Measurements from ENCODE around the gene HAPLN1. TPM values are rescaled to one million over a fixed set of nuclear protein-coding genes. Genes with fewer than 3 reads are reported as not detected.

Gene HAPLN1
- total and polyA plus RNA-seq, 7 experiments from 2014 or later = not detected

DNA sequence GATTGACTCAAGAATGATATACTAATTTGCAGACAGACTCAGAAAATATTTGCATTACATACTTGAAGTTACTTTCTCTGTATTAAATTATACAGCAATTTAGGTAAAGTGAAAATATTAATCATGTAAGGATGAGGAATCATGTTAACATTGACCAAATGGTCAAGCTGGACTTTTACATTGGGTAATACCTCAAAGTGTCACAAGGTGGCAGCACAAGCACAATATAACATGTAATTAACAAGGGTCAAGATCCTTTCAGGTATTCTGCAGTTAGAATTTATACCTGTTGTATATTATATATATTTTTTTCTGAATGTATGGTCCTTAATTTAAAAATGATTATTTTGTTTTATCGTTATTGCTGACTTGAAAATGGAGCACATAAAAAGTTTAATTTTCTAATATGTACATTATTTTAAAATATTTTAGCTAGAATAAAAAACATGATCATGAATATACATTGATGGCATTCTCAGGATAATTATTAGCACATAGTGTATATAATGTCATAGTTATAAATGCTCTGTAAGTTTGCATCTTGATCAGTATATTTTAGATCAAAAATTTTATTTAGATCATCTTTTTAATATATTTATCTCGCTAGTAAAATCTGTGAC lies 8.6 kb downstream of the HAPLN1 start:
- Histone ChIP-seq H3K4me3 (ENCODE audit: low read length) (no peak overlapping the region), H3K27me3 (ENCODE audit: control insufficient read depth in 2 of 2, insufficient read depth in 2 of 2, low read length in 2 of 2) (no peaks in the 10 kb centered on the region), H3K9me3 (ENCODE audit: control insufficient read depth in 2 of 3, low read length in 3 of 3) (no peaks in the 10 kb centered on the region), H3K27ac (ENCODE audit: low read depth, low read length) (no peak overlapping the region), H3K36me3 (ENCODE audit: control insufficient read depth in 2 of 3, insufficient read depth in 3 of 3, low read length in 3 of 3) (no peaks in the 10 kb centered on the region), H3K4me1 (ENCODE audit: control insufficient read depth in 2 of 2, insufficient read depth in 2 of 2, low read length in 2 of 2) (no peaks in the 10 kb centered on the region)
- intact Hi-C loops (cut with micrococcal nuclease) = loop anchor here in 1 of 2 donors (10.0 kb wide), 2 partner anchors 543 to 1073 kb away; no protein-coding TSS in a partner anchor
- no peak overlapping the region for H3K4me3 Mint-ChIP-seq
- ChIA-PET POLR2A (no interaction called here), CTCF (interaction anchor here (0.6 to 0.8 kb wide), 2 partner anchors 10 to 197 kb away, joined by 3 to 4 read pairs; no protein-coding TSS in a partner anchor)
- no peak overlapping the region for H3K27ac Mint-ChIP-seq
- DNase-seq = peak in 2 of 9 donors; percentile 14 to 21
- H3K27me3 Mint-ChIP-seq = peaks cover 0 to 39% (median 28%) of the 10 kb centered on the region in 5 donors
- H3K4me1 Mint-ChIP-seq = no peaks in the 10 kb centered on the region
- H3K9me3 Mint-ChIP-seq = peaks cover 0 to 4% (median 0%) of the 10 kb centered on the region in 11 donors
- no peaks in the 10 kb centered on the region for H3K36me3 Mint-ChIP-seq
- ATAC-seq = no peak

DNA sequence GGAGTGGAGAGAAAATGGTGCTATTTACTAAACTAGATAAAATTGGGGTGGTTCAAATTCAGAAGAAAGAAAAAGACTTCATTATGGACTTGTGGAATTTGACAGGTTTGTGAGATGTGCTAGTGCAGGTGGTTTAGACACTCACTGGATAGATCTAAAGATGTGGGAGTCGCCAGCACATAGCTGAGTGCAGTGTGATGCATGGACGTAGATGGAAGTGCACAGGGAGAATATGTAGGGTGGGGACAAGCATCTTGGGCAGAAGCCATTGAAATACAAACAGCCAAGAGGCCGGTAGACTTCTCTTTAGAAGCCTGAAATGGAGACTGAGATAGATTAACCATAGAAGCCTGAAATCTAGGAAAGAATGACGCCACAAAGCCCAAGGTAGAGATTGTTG lies 10.7 kb downstream of the HAPLN1 start:
- intact Hi-C loops (cut with micrococcal nuclease) = loop anchor here in 1 of 2 donors (10.0 kb wide), 2 partner anchors 545 to 1075 kb away; no protein-coding TSS in a partner anchor
- CTCF ChIA-PET = no interaction called here
- no peaks in the 10 kb centered on the region for H3K4me1 ChIP-seq (ENCODE audit: control insufficient read depth in 2 of 2, insufficient read depth in 2 of 2, low read length in 2 of 2)
- H3K27me3 Mint-ChIP-seq = peaks cover 0 to 38% (median 20%) of the 10 kb centered on the region in 5 donors
- no peak for DNase-seq
- H3K27ac ChIP-seq (ENCODE audit: low read depth, low read length) = no peak overlapping the region
- H3K36me3 Mint-ChIP-seq = no peaks in the 10 kb centered on the region
- peaks cover 0 to 4% (median 0%) of the 10 kb centered on the region in 11 donors for H3K9me3 Mint-ChIP-seq
- no peak overlapping the region for H3K4me3 Mint-ChIP-seq
- no peak overlapping the region for H3K27ac Mint-ChIP-seq
- H3K4me3 ChIP-seq (ENCODE audit: low read length) = no peak overlapping the region
- POLR2A ChIA-PET = no interaction called here
- H3K4me1 Mint-ChIP-seq = no peaks in the 10 kb centered on the region
- H3K36me3 ChIP-seq (ENCODE audit: control insufficient read depth in 2 of 3, insufficient read depth in 3 of 3, low read length in 3 of 3) = no peaks in the 10 kb centered on the region
- no peaks in the 10 kb centered on the region for H3K27me3 ChIP-seq (ENCODE audit: control insufficient read depth in 2 of 2, insufficient read depth in 2 of 2, low read length in 2 of 2)
- no peak for ATAC-seq
- no peaks in the 10 kb centered on the region for H3K9me3 ChIP-seq (ENCODE audit: control insufficient read depth in 2 of 3, low read length in 3 of 3)

DNA sequence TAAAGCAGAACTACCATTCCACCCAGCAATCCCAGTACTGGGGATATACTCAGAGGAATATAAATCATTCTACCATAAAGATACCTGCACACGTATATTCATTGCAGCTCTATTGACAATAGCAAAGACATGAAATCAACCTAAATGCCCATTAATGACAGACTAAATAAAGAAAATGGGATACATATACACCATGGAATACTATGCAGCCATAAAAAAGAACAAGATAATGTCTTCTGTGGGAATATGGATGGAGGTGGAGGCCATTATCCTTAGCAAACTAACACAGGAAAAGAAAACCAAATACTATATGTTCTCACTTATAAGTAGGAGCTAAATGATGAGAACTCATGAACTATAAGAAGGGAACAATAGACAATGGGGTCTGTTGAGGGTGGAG lies 12.5 kb downstream of the HAPLN1 start:
- Histone ChIP-seq H3K27me3 (ENCODE audit: control insufficient read depth in 2 of 2, insufficient read depth in 2 of 2, low read length in 2 of 2) (no peaks in the 10 kb centered on the region), H3K9me3 (ENCODE audit: control insufficient read depth in 2 of 3, low read length in 3 of 3) (no peaks in the 10 kb centered on the region), H3K4me1 (ENCODE audit: control insufficient read depth in 2 of 2, insufficient read depth in 2 of 2, low read length in 2 of 2) (no peaks in the 10 kb centered on the region), H3K36me3 (ENCODE audit: control insufficient read depth in 2 of 3, insufficient read depth in 3 of 3, low read length in 3 of 3) (no peaks in the 10 kb centered on the region), H3K4me3 (ENCODE audit: low read length) (no peak overlapping the region), H3K27ac (ENCODE audit: low read depth, low read length) (no peak overlapping the region)
- peaks cover 0 to 7% (median 3%) of the 10 kb centered on the region in 11 donors for H3K9me3 Mint-ChIP-seq
- CTCF ChIA-PET = no interaction called here
- ATAC-seq = no peak
- H3K36me3 Mint-ChIP-seq = no peaks in the 10 kb centered on the region
- H3K27ac Mint-ChIP-seq = no peak overlapping the region
- H3K4me3 Mint-ChIP-seq = no peak overlapping the region
- DNase-seq = no peak
- H3K27me3 Mint-ChIP-seq = peaks cover 4 to 40% (median 20%) of the 10 kb centered on the region in 5 donors
- POLR2A ChIA-PET = no interaction called here
- intact Hi-C loops (cut with micrococcal nuclease) = no loop called here
- no peaks in the 10 kb centered on the region for H3K4me1 Mint-ChIP-seq

DNA sequence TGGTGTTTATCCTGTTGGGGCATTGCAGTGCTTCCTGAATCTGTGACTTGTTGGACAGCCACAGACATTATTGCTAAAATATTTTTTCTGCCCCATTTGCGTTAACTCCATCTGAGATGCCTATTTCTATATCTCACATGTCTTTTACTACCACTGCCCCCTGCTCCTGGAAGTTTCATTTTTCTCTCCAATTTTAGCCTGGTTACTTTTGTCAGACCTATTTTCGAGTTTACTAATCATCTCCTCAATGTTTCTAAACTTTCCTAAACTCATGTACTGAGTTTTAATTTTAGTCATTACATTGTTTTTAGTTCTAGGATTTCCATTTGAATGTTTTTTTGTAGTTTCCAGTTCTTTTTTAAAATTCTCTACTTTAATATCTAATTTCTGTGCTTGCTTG lies 17.6 kb downstream of the HAPLN1 start:
- ChIA-PET CTCF (interaction anchor here (1.1 kb wide), 1 partner anchor 9 kb away, joined by 4 read pairs; no protein-coding TSS in a partner anchor), POLR2A (no interaction called here)
- no peak overlapping the region for H3K4me3 ChIP-seq (ENCODE audit: low read length)
- Mint-ChIP-seq H3K27me3 (peaks cover 4 to 36% (median 25%) of the 10 kb centered on the region in 5 donors), H3K9me3 (peaks cover 0 to 7% (median 4%) of the 10 kb centered on the region in 11 donors), H3K4me3 (no peak overlapping the region), H3K36me3 (no peaks in the 10 kb centered on the region), H3K4me1 (no peaks in the 10 kb centered on the region), H3K27ac (no peak overlapping the region)
- H3K9me3 ChIP-seq (ENCODE audit: control insufficient read depth in 2 of 3, low read length in 3 of 3) = no peaks in the 10 kb centered on the region
- ATAC-seq = no peak
- intact Hi-C loops (cut with micrococcal nuclease) = no loop called here
- no peaks in the 10 kb centered on the region for H3K27me3 ChIP-seq (ENCODE audit: control insufficient read depth in 2 of 2, insufficient read depth in 2 of 2, low read length in 2 of 2)
- no peak for DNase-seq
- no peaks in the 10 kb centered on the region for H3K36me3 ChIP-seq (ENCODE audit: control insufficient read depth in 2 of 3, insufficient read depth in 3 of 3, low read length in 3 of 3)
- no peak overlapping the region for H3K27ac ChIP-seq (ENCODE audit: low read depth, low read length)
- no peaks in the 10 kb centered on the region for H3K4me1 ChIP-seq (ENCODE audit: control insufficient read depth in 2 of 2, insufficient read depth in 2 of 2, low read length in 2 of 2)

DNA sequence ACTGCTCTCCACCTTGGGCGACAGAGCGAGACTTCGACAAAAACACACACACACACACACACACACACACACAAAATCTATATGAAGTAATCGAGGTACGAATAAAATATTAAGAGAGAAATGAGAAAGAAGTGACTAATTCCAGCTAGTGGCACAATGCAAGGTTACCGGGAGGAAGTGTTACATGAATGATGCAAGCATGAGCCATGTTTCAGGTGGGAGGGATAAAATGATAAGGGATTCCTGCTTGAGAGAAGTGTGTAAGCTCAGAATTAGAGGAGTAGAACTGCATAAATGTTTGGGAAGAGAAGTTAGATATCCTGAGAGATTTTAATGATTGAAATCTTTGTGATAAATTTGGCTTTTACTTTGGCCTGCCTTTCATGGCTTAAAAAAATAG lies 18.8 kb downstream of the HAPLN1 start:
- Mint-ChIP-seq H3K9me3 (peaks cover 0 to 7% (median 3%) of the 10 kb centered on the region in 11 donors), H3K4me3 (no peak overlapping the region), H3K4me1 (no peaks in the 10 kb centered on the region), H3K27ac (no peak overlapping the region), H3K36me3 (no peaks in the 10 kb centered on the region), H3K27me3 (peaks cover 4 to 26% (median 19%) of the 10 kb centered on the region in 5 donors)
- DNase-seq (no peak), ATAC-seq (no peak)
- Histone ChIP-seq H3K4me1 (ENCODE audit: control insufficient read depth in 2 of 2, insufficient read depth in 2 of 2, low read length in 2 of 2) (no peaks in the 10 kb centered on the region), H3K36me3 (ENCODE audit: control insufficient read depth in 2 of 3, insufficient read depth in 3 of 3, low read length in 3 of 3) (no peaks in the 10 kb centered on the region), H3K27me3 (ENCODE audit: control insufficient read depth in 2 of 2, insufficient read depth in 2 of 2, low read length in 2 of 2) (no peaks in the 10 kb centered on the region), H3K27ac (ENCODE audit: low read depth, low read length) (no peak overlapping the region), H3K4me3 (ENCODE audit: low read length) (no peak overlapping the region), H3K9me3 (ENCODE audit: control insufficient read depth in 2 of 3, low read length in 3 of 3) (no peaks in the 10 kb centered on the region)
- ChIA-PET CTCF (interaction anchor here (0.6 to 1.2 kb wide), 3 partner anchors 10 to 247 kb away, joined by 3 to 4 read pairs (median 4); no protein-coding TSS in a partner anchor), POLR2A (no interaction called here)
- intact Hi-C loops (cut with micrococcal nuclease) = no loop called here

DNA sequence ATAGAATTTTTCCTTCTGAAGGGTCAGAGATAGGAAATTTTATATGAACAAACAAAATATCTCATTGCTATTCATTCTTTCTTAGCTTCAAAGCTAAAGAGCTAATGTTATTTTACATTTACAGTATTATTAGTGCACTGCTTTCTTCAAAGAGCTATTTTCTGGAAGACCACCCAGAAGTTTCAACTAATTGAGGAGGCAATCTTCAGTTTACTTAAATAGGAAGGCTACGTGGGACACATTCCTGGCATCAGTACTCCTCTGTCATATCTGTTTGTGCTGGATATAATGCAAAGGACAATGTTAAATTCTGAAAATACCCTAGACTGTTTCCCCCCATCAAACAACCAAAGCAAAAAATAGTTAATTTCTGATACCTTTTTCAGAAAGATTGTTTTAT lies 30.8 kb downstream of the HAPLN1 start:
- Histone ChIP-seq H3K4me3 (ENCODE audit: low read length) (no peak overlapping the region), H3K36me3 (ENCODE audit: control insufficient read depth in 2 of 3, insufficient read depth in 3 of 3, low read length in 3 of 3) (no peaks in the 10 kb centered on the region), H3K27me3 (ENCODE audit: control insufficient read depth in 2 of 2, insufficient read depth in 2 of 2, low read length in 2 of 2) (no peaks in the 10 kb centered on the region), H3K27ac (ENCODE audit: low read depth, low read length) (no peak overlapping the region), H3K9me3 (ENCODE audit: control insufficient read depth in 2 of 3, low read length in 3 of 3) (no peaks in the 10 kb centered on the region), H3K4me1 (ENCODE audit: control insufficient read depth in 2 of 2, insufficient read depth in 2 of 2, low read length in 2 of 2) (no peaks in the 10 kb centered on the region)
- ATAC-seq = no peak
- ChIA-PET CTCF (no interaction called here), POLR2A (no interaction called here)
- peaks cover 0 to 24% (median 11%) of the 10 kb centered on the region in 5 donors for H3K27me3 Mint-ChIP-seq
- intact Hi-C loops (cut with micrococcal nuclease) = no loop called here
- no peak overlapping the region for H3K4me3 Mint-ChIP-seq
- H3K4me1 Mint-ChIP-seq = no peaks in the 10 kb centered on the region
- peaks cover 0 to 6% (median 0%) of the 10 kb centered on the region in 11 donors for H3K9me3 Mint-ChIP-seq
- H3K36me3 Mint-ChIP-seq = no peaks in the 10 kb centered on the region
- DNase-seq = no peak
- H3K27ac Mint-ChIP-seq = no peak overlapping the region

DNA sequence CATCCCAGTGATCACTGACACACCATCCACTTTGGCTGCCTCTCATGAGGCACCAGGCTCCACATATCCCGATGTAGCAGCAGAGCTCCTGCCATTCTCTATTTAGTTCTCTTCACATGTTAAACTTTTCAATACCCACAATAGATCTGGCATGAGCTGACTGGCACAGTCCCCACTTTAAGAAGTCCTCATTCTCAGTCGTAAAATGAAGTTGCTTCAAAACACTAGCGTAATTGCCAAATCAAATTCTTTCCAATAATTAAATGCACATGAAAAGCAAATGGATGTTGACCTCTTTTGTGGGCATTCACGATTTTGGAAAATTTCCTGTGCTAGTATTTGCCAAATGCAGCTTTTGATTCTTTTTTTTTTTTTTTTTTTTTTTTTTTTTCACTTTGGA lies 32.4 kb downstream of the HAPLN1 start:
- intact Hi-C loops (cut with micrococcal nuclease) = no loop called here
- Mint-ChIP-seq H3K9me3 (peaks cover 0 to 7% (median 0%) of the 10 kb centered on the region in 11 donors), H3K4me3 (no peak overlapping the region), H3K27ac (no peak overlapping the region), H3K27me3 (peaks cover 0 to 32% (median 11%) of the 10 kb centered on the region in 5 donors), H3K4me1 (no peaks in the 10 kb centered on the region), H3K36me3 (no peaks in the 10 kb centered on the region)
- ATAC-seq (no peak), DNase-seq (no peak)
- Histone ChIP-seq H3K36me3 (ENCODE audit: control insufficient read depth in 2 of 3, insufficient read depth in 3 of 3, low read length in 3 of 3) (no peaks in the 10 kb centered on the region), H3K4me3 (ENCODE audit: low read length) (no peak overlapping the region), H3K27ac (ENCODE audit: low read depth, low read length) (no peak overlapping the region), H3K27me3 (ENCODE audit: control insufficient read depth in 2 of 2, insufficient read depth in 2 of 2, low read length in 2 of 2) (no peaks in the 10 kb centered on the region), H3K9me3 (ENCODE audit: control insufficient read depth in 2 of 3, low read length in 3 of 3) (no peaks in the 10 kb centered on the region), H3K4me1 (ENCODE audit: control insufficient read depth in 2 of 2, insufficient read depth in 2 of 2, low read length in 2 of 2) (no peaks in the 10 kb centered on the region)
- ChIA-PET POLR2A (no interaction called here), CTCF (no interaction called here)

All from naive thymus-derived CD4-positive, alpha-beta T cell (primary cell).